ENCODE results near the gene RAB3GAP2.
"Not testable (repeated sequence)": the region's sequence is repeated elsewhere in the genome, so short reads cannot be mapped to it uniquely, and the experiment has no call there.

RAB3GAP2 gene

GRCh38 chr1:220272047-220272840 lies at the start of gene RAB3GAP2:
Gene RAB3GAP2 (minus strand): TSS chr1:220272453. CDS start chr1:220272337, 116 bp downstream.
- TF ChIP-seq JUND (IDR thresholded peaks at IDR 0.05; ENCODE audit: low read depth): no peak
- in situ Hi-C loops (cut with HindIII; ENCODE audit: low pct_unique_long_range_greater_than_20kb, low sequenced_read_pairs): no loop called here
- DNase-seq (ENCODE audit: low read depth in 1 of 2, low spot score in 1 of 2): peak; percentile 96 to 97

GRCh38 chr1:220321758-220322157 lies 49.5 kb upstream of the RAB3GAP2 start:
- TF ChIP-seq JUND (IDR thresholded peaks at IDR 0.05; ENCODE audit: low read depth): no peak

GRCh38 chr1:220320709-220321108 lies 48.5 kb upstream of the RAB3GAP2 start:
- no peak for DNase-seq (ENCODE audit: low read depth in 1 of 2, low spot score in 1 of 2)
- in situ Hi-C loops (cut with HindIII; ENCODE audit: low pct_unique_long_range_greater_than_20kb, low sequenced_read_pairs): no loop called here
- TF ChIP-seq JUND (IDR thresholded peaks at IDR 0.05; ENCODE audit: low read depth): no peak

More at GRCh38 chr1:220321758-220322157, 49.5 kb upstream of the RAB3GAP2 start:
- DNase-seq (ENCODE audit: low read depth in 1 of 2, low spot score in 1 of 2): peak in 1 of 2 experiments; percentile 39
- in situ Hi-C loops (cut with HindIII; ENCODE audit: low pct_unique_long_range_greater_than_20kb, low sequenced_read_pairs): no loop called here

- TF ChIP-seq JUND (IDR thresholded peaks at IDR 0.05; ENCODE audit: low read depth): no peak
- DNase-seq (ENCODE audit: low read depth in 1 of 2, low spot score in 1 of 2): no peak
- in situ Hi-C loops (cut with HindIII; ENCODE audit: low pct_unique_long_range_greater_than_20kb, low sequenced_read_pairs): no loop called here
Observed at GRCh38 chr1:220318673-220319072, 46.4 kb upstream of the RAB3GAP2 start.

GRCh38 chr1:220317161-220317560 lies 44.9 kb upstream of the RAB3GAP2 start:
- in situ Hi-C loops (cut with HindIII; ENCODE audit: low pct_unique_long_range_greater_than_20kb, low sequenced_read_pairs): no loop called here

GRCh38 chr1:220316305-220316704 lies 44.1 kb upstream of the RAB3GAP2 start:
- no peak for TF ChIP-seq JUND (IDR thresholded peaks at IDR 0.05; ENCODE audit: low read depth)
- in situ Hi-C loops (cut with HindIII; ENCODE audit: low pct_unique_long_range_greater_than_20kb, low sequenced_read_pairs): no loop called here
- no peak for DNase-seq (ENCODE audit: low read depth in 1 of 2, low spot score in 1 of 2)

More at GRCh38 chr1:220317161-220317560, 44.9 kb upstream of the RAB3GAP2 start:
- DNase-seq (ENCODE audit: low read depth in 1 of 2, low spot score in 1 of 2): no peak
- TF ChIP-seq JUND (IDR thresholded peaks at IDR 0.05; ENCODE audit: low read depth): no peak

GRCh38 chr1:220315070-220315839 lies 43.0 kb upstream of the RAB3GAP2 start:
- no peak for TF ChIP-seq JUND (IDR thresholded peaks at IDR 0.05; ENCODE audit: low read depth)
- no peak for DNase-seq (ENCODE audit: low read depth in 1 of 2, low spot score in 1 of 2)
- in situ Hi-C loops (cut with HindIII; ENCODE audit: low pct_unique_long_range_greater_than_20kb, low sequenced_read_pairs): no loop called here

- in situ Hi-C loops (cut with HindIII; ENCODE audit: low pct_unique_long_range_greater_than_20kb, low sequenced_read_pairs): no loop called here
- no peak for DNase-seq (ENCODE audit: low read depth in 1 of 2, low spot score in 1 of 2)
- no peak for TF ChIP-seq JUND (IDR thresholded peaks at IDR 0.05; ENCODE audit: low read depth)
Observed at GRCh38 chr1:220313576-220313975, 41.3 kb upstream of the RAB3GAP2 start.

- DNase-seq (ENCODE audit: low read depth in 1 of 2, low spot score in 1 of 2); in situ Hi-C loops (cut with HindIII; ENCODE audit: low pct_unique_long_range_greater_than_20kb, low sequenced_read_pairs): not testable (repeated sequence)
Observed at GRCh38 chr1:220310147-220310546, 37.9 kb upstream of the RAB3GAP2 start.

- in situ Hi-C loops (cut with HindIII; ENCODE audit: low pct_unique_long_range_greater_than_20kb, low sequenced_read_pairs): no loop called here
- no peak for DNase-seq (ENCODE audit: low read depth in 1 of 2, low spot score in 1 of 2)
- TF ChIP-seq JUND (IDR thresholded peaks at IDR 0.05; ENCODE audit: low read depth): no peak
Observed at GRCh38 chr1:220307607-220308006, 35.4 kb upstream of the RAB3GAP2 start.

- no peak for DNase-seq (ENCODE audit: low read depth in 1 of 2, low spot score in 1 of 2)
- in situ Hi-C loops (cut with HindIII; ENCODE audit: low pct_unique_long_range_greater_than_20kb, low sequenced_read_pairs): no loop called here
- no peak for TF ChIP-seq JUND (IDR thresholded peaks at IDR 0.05; ENCODE audit: low read depth)
Observed at GRCh38 chr1:220306339-220306738, 34.1 kb upstream of the RAB3GAP2 start.

GRCh38 chr1:220303871-220304270 lies 31.6 kb upstream of the RAB3GAP2 start:
- no peak for TF ChIP-seq JUND (IDR thresholded peaks at IDR 0.05; ENCODE audit: low read depth)
- DNase-seq (ENCODE audit: low read depth in 1 of 2, low spot score in 1 of 2): no peak
- in situ Hi-C loops (cut with HindIII; ENCODE audit: low pct_unique_long_range_greater_than_20kb, low sequenced_read_pairs): no loop called here

- in situ Hi-C loops (cut with HindIII; ENCODE audit: low pct_unique_long_range_greater_than_20kb, low sequenced_read_pairs): no loop called here
- no peak for TF ChIP-seq JUND (IDR thresholded peaks at IDR 0.05; ENCODE audit: low read depth)
- DNase-seq (ENCODE audit: low read depth in 1 of 2, low spot score in 1 of 2): no peak
Observed at GRCh38 chr1:220301630-220302029, 29.4 kb upstream of the RAB3GAP2 start.
